Right lobe of liver (tissue), 4 donors: ENCODE measurements around the gene CCNT1.

Source experiments
- CTCF ChIP-seq, 4 donors: fragments of 200-600 bp in 3 of 4; fragments of 450-650 bp in 1 of 4; IDR thresholded peaks; one replicate each; pipeline versions ENCODE4 v1.5.1 to v1.8.0; 2016 to 2022; ENCODE audit warnings: antibody characterized with exemption in 4 of 4, mild to moderate bottlenecking in 2 of 4
- POLR2A ChIP-seq: fragments of 450-650 bp; IDR thresholded peaks from one replicate; pipeline ENCODE4 v1.6.1; 2017; ENCODE audit warnings: antibody characterized with exemption, mild to moderate bottlenecking
- donor health status: DM: no; HTN: no; CAD: no.
- donor health status: DM: no; HTN: no; CAD: no.
- donor health status: DM: no; HTN: yes; CAD: no.

- no peak for TF ChIP-seq POLR2A
- no peak for TF ChIP-seq CTCF (IDR thresholded peaks at IDR 0.05)
Observed at GRCh38 chr12:48739618-48740269, 23.2 kb upstream of the CCNT1 start.
